GM19455 (cell line): ENCODE measurements around the gene VPS37D.
"Not testable (repeated sequence)": the region's sequence is repeated elsewhere in the genome, so short reads cannot be mapped to it uniquely, and the experiment has no call there.

Experiments
- ATAC-seq: cut with Tn5 transposase; IDR thresholded peaks from one replicate; pipeline ENCODE4 v1.9.1; 2021; ENCODE audit not compliant: unreplicated experiment

Gene VPS37D

DNA sequence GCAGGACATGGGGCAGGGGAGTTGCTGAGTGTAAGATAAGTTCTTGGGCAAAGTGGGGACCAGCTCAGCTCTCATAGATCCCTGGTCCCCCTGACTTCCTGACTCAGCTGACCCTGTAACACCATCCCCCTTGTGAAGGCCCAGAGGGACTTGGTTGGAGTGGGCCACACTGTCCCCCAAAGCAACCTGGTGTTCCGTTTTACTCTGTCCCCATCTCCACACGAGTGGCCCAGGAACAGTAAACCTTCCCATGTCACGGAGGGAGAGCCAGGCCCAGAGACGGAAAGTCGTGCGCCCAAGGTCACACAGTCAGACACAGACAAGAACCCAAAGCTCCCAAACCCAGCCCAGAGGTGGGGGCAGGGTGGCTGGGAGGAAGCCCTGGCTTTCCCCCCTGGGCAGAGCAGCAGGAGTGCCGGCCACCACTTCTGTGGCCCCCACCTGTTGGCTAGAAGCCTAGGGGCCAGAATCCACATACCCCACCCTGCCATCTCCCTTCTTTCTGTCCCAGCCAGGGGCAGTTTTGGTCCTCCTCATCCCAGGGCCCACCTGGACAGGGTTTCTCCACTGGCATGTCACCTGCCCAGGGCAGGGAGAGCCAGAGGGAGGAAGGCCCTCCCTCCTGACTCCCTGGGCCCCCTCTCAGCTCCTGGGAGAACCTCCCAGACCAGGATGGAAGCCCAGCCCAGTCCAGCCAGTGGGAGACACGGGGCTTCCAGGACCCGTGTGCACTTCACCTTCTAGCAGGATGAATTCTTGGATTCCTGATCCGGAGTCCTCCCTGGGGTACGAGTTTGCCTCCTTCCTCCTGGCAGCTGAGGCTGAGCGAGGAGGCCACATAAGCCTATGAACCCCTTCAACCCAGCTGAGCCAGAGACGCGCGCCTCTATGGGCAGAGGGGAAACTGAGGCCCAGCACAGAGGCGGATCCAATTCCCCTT, 20.6 kb upstream of the VPS37D start:
- ATAC-seq, result no peak

DNA sequence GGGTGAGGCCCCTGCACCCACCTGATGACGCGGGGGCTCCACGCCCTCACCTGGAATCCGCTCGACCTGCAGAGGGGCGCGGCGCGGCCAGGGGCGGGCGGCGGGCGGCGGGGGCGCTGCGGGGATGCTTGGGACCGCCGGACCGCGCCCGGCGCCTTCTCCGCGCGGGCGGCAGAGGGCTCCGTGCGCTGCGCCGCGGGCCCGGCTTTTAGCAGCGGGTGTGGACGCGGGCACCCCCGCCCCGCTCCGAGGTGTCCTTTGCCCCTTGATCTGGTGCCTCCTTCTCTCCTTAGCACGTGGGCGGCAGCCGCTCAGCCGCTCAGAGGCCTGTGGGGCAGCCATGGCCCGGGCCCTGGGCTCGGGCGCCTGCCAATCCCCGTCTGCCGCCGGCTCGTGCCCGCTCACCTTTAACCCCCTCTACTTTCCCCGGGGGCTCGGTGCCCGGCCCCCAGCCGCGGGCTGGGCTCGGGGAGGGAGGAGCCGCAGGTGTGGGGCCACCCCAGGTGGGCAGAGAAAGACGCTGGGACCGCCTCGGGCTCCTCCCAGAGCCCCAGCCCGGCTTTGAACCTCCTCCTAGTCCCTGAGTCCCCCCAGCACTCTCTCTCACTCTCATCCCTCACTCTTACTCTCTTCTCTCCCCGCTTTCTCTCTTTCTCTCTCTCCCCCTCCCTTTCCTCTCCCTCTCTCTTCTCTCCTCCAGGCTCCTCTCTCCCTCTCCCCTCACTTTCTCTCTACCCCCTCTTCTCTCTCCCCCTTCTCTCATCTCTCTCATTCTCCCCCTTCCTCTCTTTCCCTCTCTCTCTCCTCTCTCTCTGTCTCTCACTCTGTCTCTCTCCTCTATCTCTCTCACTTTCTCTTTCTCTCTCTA, 19.7 kb upstream of the VPS37D start:
- no peak for ATAC-seq

DNA sequence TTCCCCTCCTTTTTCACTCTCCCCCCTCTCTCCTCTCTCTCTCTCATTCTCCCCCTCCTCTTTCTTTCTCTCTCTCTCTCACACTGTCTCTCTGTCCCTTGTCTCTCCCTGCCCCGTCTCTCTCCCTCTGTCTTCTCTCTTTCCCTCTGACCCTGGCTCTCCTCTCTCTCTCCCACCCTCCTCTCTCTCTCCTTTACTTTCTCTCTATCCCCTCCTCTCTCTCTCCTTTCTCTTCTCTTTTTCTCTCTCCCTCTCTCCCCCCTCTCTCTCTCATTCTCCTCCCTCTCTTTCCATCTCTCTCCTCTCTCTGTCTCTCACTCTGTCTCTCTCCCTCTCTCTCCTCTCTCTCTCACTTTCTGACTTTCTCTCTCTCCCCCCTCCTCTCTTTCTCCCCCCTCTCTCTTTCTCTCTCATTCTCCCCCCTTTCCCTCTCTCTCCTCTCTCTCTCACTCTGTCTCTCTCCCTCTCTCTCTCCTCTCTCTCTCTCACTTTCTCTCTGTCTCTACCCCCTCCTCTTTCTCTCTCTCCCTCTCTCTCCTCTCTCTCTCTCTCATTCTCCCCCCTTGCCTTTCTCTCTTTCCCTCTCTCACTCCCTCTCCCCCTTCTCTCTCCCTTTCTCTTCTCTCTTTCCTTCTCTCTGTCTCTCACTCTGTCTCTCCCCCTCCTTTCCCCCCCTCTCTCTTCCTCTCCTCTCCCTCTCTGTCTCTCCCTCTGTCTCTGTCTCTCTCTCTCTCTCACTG, 18.9 kb upstream of the VPS37D start:
- no peak for ATAC-seq

DNA sequence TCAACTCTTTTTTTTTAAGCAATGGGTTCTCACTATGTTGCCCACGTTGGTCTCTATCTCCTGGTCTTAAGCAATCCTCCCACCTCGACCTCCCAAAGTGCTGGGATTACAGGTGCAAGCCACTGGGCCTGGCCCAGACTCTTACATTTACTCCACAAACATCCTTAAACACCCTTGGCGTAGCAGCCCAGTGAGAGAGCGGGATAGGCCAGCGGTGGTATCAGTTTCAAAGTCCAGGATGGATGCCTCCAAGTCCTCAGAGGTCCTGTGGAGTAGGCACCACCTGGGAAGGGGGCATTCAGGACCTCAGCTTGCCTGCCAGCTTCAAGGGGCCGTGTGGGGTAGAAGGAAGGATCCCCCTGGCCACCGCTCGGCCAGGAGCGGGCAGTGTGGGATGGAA, 18.1 kb upstream of the VPS37D start:
- ATAC-seq, result no peak

DNA sequence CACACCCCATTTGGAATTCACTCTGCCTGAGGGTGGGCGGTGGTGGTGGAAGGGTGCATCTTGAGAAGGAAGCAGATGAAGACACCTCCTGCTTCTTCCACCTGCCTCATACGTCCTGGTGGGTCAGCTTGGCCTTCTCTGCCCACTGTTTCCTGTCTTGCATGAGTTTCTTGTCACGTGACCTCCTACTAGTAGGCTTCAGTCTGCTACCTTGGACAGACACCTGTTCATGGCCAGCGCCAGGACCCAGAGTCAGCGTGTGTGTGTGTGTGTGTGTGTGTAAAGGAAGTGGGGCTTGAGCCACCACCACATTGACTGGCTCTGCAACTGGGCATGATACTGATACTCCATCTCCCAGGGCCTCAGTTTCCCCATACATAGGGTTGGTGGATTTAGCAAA, 17.1 kb upstream of the VPS37D start:
- no peak for ATAC-seq

DNA sequence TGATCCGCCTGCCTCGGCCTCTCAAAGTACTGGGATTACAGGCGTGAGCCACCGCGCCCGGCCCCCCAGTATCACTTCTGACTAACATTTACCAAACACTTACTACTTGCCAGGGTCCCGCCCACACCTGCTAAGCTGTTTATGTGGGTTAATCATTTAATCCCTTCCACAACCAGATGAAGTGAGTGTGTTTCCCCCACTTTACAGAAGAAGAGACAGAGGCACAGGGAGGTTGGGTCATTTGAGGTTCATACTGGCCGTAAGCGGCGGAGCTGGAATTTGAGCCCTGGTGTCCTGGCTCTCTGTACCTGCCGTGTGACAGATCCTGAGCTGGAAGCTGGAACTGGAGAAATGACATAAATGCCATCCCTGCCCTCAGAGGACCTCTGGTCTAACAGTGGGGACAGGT, 15.1 kb upstream of the VPS37D start:
- no peak for ATAC-seq

DNA sequence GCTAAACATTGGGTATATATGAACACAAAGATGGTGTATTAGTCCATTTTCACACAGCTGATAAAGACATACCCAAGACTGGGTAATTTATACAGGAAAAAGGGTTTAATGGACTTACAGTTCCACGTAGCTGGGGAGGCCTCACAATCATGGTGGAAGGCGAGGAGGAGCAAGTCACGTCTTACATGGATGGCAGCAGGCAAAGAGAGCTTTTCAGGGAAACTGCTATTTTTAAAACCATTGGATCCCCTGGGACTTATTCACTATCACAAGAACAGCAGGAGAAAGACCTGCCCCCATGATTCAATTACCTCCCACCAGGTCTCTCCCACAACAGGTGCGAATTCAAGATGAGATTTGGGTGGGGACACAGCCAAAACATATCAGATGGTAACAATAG, 12.3 kb upstream of the VPS37D start:
- not testable (repeated sequence) for ATAC-seq

DNA sequence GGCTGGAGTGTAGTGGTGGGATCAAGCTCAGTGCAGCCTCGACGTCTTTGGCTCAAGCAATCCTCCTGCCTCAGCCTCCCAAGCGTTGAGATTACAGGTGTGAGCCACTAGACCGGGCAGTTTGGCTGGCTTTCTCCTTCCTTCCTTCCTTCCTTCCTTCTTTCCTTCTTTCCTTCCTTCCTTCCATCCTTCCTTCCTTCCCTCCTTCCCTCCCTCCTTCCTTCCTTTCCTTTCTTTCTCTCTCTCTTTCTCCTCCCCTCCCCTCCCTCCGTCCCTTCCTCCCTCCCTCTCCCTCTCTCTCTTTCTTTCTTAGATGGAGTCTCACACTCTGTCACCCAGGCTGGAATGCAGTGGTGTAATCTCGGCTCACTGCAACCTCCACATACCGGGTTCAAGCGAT, 7.6 kb upstream of the VPS37D start:
- ATAC-seq, result no peak

DNA sequence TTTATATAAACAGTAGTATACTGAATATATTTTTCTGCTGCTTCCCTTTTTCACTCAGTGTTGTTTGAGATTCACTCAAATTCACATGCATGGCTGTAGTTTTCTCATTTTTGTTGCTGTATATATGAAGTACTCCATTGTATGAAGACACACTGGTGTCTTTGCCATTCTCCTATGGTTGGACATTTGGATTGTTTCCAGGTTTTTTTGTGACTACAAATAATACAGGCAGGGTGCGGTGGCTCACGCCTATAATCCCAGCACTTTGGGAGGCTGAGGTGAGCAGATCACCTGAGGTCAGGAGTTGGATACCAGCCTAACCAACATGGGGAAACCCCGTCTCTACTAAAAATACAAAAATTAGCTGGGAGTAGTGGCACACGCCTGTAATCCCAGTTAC, 7.0 kb upstream of the VPS37D start:
- ATAC-seq, result not testable (repeated sequence)

DNA sequence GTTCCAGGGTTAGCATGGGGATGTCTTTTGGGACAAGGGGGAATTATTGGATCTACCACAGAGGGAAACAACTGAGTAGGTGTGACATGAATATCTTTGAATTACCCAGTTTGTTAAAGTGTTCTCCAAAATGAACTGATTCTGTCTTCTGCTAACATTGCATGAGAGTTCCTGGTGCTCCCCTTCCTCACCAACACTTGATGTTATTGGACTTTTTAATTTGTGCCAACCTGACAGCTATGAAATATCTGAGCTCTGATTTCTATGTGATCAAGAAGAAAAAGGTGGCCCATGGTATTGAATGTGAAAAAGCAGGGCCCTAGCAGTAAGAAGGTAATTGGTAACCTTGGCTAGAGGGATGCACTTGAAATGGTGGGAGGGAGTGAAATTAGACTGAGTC, 4.6 kb upstream of the VPS37D start:
- ATAC-seq, result no peak

DNA sequence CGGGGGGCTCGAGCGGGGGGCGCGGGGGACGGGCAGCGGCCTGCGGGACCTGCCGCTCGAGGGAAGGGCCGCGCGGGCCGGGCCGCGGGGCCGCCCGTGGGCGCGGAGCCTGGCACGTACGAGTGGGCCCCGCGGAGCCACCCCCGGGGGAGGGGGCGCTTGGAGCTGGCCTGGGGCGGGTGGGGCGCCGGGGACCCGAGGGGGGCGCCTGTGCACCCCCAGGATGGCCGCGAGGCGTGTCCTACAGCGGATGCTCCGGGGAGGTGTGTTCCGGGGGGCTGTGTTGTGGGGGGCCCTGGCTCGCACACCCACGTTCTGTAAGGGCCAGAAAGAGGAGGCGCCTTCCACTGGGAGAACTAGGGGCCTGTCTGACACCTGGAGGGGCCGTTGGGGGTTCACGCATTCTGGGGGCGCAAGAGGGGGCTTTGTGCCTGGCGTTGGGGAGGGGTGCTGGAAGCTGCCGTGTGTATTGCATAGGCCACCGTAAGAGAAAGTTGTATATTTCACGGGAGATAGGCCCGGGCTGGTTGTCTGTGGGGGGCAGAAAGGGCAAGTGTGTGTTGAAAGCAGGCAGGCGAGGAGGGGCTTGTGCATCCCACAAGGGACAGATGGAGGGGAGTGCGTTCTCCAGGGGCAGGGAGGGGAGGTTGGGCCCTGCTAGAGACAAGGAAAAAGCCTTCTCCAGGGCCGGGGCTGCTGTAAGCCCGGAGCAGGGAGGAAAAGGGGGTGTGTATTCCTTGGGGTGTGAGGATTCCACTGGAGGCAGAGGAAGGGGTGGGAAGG, 663 bp downstream of the VPS37D start:
- ATAC-seq, result no peak

DNA sequence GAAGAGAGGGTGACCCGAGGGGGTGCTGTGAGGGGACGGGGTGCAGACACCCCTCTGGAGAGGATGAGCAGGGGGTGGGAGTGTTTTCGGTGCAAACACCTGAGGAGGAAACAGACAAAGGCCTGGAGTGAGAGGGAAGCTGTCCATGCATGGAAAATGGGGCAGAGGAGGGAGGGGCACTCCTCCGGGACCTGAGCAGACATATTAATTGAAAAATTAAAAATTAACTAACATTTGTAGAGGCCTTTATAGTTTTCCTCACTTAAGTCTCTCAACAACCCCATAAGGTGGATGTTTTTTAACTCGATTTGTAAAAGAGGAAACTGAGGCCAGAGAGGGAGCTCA, 1.2 kb downstream of the VPS37D start:
- no peak for ATAC-seq

DNA sequence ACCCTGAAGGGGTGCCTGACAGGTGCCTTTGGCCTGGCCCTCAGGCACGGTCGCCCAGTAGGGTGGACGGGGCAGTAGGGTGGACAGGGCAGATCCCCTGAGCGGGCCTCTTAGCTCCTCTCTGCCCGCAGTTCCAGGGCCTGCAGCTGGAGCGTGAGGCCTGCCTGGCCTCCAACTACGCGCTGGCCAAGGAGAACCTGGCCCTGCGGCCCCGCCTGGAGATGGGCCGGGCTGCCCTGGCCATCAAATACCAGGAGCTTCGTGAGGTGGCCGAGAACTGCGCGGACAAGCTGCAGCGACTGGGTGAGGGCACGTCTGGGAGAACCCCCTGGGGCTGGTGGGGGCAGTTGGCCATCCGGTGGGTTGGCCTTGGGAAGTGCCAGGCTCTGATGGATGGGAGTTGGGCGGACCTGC, 1.7 kb downstream of the VPS37D start:
- no peak for ATAC-seq

DNA sequence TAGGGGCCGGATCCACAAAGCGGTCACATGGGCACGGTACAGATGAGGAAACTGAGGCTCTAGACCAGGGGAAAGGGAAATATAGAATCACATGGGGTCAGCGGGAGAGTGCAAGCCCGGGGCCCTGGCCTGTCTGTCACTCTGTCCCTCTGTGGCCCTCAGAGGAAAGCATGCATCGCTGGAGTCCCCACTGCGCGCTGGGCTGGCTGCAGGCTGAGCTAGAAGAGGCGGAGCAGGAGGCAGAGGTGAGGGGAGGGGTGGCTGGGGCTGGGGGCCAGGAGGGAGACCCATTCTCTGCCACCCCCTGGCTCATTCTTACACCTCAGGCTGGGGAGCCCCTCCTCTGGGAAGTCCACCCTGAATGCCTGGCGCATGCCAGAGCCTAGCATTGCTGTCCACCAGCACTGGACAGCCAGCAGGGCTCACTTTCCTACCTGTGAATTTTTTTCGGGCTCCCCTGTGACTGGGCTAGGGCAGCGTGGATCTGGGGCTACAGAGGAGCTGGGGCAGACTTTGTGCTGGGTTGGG, 2.3 kb downstream of the VPS37D start:
- no peak for ATAC-seq

DNA sequence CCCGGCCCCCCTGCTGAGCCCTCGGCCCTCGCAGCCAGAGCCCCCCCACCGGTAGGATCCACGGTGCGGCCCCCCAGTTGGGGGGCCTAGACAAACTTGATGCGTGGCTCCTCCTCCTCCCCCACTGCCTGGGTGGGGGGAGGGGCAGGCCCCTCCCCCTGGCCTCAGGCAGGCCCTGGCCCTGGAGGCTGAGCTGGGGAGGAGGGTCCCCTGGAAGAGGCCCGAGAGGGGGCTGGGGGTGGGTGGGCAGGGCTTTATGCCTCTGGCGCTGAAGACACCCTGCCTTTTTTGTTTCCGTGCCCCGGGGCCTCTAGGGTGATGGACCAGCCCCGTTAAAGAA, 3.7 kb downstream of the VPS37D start:
- no peak for ATAC-seq

DNA sequence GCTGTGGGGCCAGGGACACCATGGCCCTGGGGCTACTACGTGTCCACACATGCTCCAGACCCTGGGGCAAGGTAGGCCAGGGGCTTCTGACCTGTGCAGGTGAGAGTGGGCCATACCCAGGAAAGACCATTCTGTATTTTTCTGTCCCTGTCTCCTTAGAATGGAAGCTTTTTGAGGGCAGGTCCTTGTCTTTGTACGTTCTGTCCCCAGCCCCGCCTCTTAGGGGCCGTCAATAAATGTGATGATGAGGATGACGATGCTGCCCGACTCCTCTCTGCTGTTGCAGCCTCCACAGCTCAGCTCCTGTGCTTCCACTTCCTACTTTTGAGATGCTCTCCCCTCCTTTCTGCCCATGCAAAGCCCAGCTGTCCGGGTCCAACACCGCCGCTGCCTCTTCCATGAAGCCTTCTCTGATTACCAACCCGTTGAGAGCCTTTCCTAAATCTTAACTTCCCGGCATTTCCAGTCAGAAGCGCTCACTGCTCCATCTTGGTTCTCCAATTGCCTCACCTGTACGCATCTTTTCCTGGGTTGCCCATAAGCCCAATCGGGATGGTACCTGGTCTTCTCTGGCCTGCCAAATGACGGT, 4.3 kb downstream of the VPS37D start:
- no peak for ATAC-seq

DNA sequence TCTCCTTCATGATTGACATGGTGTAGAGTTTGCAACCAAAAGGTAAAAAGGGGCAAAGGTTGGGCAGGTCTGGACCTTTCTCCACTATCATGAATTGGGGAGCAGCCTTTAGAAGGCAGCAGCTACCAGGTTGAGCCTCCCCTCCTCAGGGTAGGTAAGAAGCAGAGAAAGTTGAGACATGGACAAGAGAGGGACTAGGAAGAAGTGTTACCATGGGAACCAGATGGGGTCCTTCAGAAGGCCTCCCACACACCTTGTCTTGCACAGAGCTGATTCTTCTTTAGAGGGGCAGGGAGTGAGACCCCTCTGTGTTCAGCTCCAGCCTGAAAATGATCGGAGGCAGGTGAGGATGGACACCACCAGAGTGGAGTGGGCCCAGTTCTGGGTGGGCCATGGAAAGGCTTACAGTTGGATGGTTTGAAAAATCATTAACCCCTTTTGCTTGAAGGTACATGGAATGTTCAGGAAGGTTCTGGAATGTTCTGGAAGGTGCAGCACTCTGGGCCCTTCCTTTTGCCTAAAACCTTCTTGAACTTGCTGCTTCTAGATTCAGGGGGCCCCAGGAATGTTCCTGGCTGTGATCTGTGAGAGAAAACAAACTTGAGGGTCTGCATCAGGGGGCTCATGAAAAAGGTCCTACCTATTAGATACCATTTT, 7.0 kb downstream of the VPS37D start:
- ATAC-seq, result no peak

DNA sequence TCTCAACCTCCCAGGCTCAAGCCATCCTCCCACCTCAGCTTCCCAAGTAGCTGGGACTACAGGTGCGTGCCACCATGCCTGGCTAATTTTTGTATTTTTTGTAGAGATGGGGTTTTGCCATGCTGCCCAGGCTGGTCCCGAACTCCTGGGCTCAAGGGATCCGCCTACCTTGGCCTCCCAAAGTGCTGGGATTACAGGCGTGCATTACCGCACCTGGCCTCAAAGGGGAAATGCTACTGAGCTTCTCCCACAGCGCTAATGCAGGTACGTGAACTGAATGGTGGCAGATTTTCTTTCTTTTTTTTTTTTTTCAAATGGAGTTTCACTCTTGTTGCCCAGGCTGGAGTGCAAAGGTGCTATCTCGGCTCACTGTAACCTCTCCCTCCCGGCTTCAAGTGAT, 8.4 kb downstream of the VPS37D start:
- ATAC-seq, result not testable (repeated sequence)

DNA sequence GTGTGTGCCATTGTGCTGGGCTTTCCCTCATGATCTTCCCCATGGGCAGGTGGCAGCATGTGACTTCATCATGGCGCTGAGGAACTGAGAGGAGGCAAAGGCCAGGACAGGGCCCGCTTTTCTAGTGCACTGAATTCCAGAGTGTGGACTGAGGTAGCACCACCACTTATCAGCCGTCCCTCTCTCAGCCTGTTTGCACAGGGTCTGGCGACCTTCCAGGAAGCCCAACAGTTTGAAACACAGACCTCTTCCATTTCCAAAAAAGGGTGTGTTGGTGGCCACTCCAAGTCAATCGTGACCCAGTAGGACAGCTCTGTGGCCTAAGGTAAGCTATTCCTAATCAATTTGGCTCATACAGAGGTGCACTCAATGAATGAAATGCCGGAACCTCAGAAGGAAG, 11.2 kb downstream of the VPS37D start:
- ATAC-seq, result no peak

DNA sequence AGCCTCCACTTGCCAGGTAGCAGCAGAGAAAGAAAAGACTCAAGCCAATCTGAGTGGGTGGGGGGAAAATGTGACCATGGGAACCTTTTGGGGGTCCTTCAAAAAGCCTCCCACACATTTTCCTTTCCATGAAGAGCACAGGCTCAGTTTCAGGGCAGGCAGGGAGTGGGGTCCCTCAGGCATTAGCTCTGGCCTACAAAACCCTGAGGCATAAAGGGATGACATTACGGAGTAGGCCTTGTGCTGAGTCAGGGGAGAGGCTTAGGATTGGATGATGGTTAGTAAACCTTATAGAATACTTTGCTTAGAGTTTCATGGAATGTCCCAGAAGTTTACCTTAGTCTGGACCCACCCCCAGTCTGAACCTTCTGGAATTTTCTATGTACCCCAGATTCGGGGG, 12.1 kb downstream of the VPS37D start:
- no peak for ATAC-seq
